H1 (cell line): Measurements from ENCODE around the gene LHFPL3. TPM values are rescaled to one million over a fixed set of nuclear protein-coding genes. Genes with fewer than 3 reads are reported as not detected.

ENCODE experiments used
- CTCF ChIA-PET: fragments of 300-600 bp; sonication (Branson Sonifier 250); formaldehyde crosslinking; loops from one replicate; lab custom pipeline; 2021; ENCODE audit not compliant: partially characterized antibody; lab: Charles Lee
- POLR2A ChIA-PET: fragments of 300-600 bp; sonication (Branson Sonifier 250); formaldehyde crosslinking; loops from one replicate; lab custom pipeline; 2021; ENCODE audit warnings: inconsistent platforms; ENCODE audit not compliant: partially characterized antibody; lab: Charles Lee
- DNase-seq, 2 experiments: peaks; one replicate each; pipeline versions ENCODE4 v3.0.0 to v3.0.0-alpha.2; 2010 to 2022; ENCODE audit warnings: low spot score in 2 of 2, low read depth in 1 of 2, mixed read lengths in 1 of 2
- FAIRE-seq: peaks from 2 replicates; lab custom pipeline; 2011; peaks lifted over from hg19 to GRCh38; lab: Jason Lieb, UNC
- H2AFZ ChIP-seq: 2 replicates; pipeline ENCODE4 v1.8.1; 2012; ENCODE audit warnings: low read length, inconsistent platforms
- H2AK5ac ChIP-seq: 2 replicates; pipeline ENCODE4 v1.6.1; 2013; ENCODE audit warnings: low read depth, low read length
- H2BK120ac ChIP-seq: replicated peaks from 2 replicates; pipeline ENCODE3; 2013; ENCODE audit warnings: low read depth, low read length, inconsistent platforms
- H2BK12ac ChIP-seq: 2 replicates; pipeline ENCODE4 v1.6.1; 2013; ENCODE audit warnings: low read depth, low read length
- H2BK15ac ChIP-seq: 2 replicates; pipeline ENCODE4 v1.6.1; 2013; ENCODE audit warnings: low read length
- H2BK20ac ChIP-seq: 2 replicates; pipeline ENCODE4 v1.6.1; 2013; ENCODE audit warnings: low read length
- H2BK5ac ChIP-seq: 2 replicates; pipeline ENCODE4 v1.6.1; 2013; ENCODE audit warnings: low read depth, low read length
- H3K14ac ChIP-seq: 2 replicates; pipeline ENCODE4 v1.6.1; 2013; ENCODE audit warnings: inconsistent platforms; ENCODE audit not compliant: insufficient read length
- H3K18ac ChIP-seq: 2 replicates; pipeline ENCODE4 v1.6.1; 2013; ENCODE audit warnings: low read length; ENCODE audit errors: extremely low read depth
- H3K23ac ChIP-seq: 2 replicates; pipeline ENCODE4 v1.6.1; 2013; ENCODE audit warnings: inconsistent platforms; ENCODE audit not compliant: insufficient read length
- H3K23me2 ChIP-seq: 2 replicates; pipeline ENCODE4 v1.6.1; 2013; ENCODE audit warnings: low read depth, low read length
- H3K27ac ChIP-seq: 2 replicates; pipeline ENCODE4 v1.6.1; 2011; ENCODE audit warnings: low read depth, low read length, inconsistent platforms
- H3K27me3 ChIP-seq, 4 experiments: replicated peaks in 1 of 4; 1 replicate in 1 of 4; 2 replicates in 3 of 4; pipeline versions ENCODE4 v1.6.1 to v1.8.1; 2011 to 2013; ENCODE audit warnings: low read length in 3 of 4, mild to moderate bottlenecking in 3 of 4, inconsistent platforms in 2 of 4, mixed read lengths in 2 of 4, moderate library complexity in 1 of 4; ENCODE audit not compliant: control insufficient read depth in 3 of 4, insufficient read depth in 3 of 4; ENCODE audit errors: extremely low read depth in 1 of 4
- H3K36me3 ChIP-seq, 4 experiments: 2 replicates each; pipeline versions ENCODE4 v1.6.1 to v1.8.1; 2011 to 2013; ENCODE audit warnings: mild to moderate bottlenecking in 4 of 4, low read length in 3 of 4, moderate library complexity in 2 of 4, control low read depth in 1 of 4, inconsistent platforms in 1 of 4; ENCODE audit not compliant: insufficient read depth in 4 of 4, control insufficient read depth in 2 of 4
- H3K4ac ChIP-seq: replicated peaks from 2 replicates; pipeline ENCODE3; 2013; ENCODE audit warnings: low read length, low read depth, mixed read lengths, inconsistent platforms; ENCODE audit not compliant: insufficient read length
- H3K4me1 ChIP-seq, 4 experiments: replicated peaks in 1 of 4; 1 replicate in 1 of 4; 2 replicates in 3 of 4; pipeline versions ENCODE4 v1.6.1 to v1.8.1; 2011 to 2013; ENCODE audit warnings: low read length in 3 of 4, inconsistent platforms in 2 of 4, mixed read lengths in 1 of 4; ENCODE audit not compliant: insufficient read depth in 4 of 4, control insufficient read depth in 3 of 4
- H3K4me2 ChIP-seq, 2 experiments: 2 replicates each; pipeline versions ENCODE4 v1.6.1 to v1.8.1; 2011 to 2013; ENCODE audit warnings: low read depth in 2 of 2, low read length in 2 of 2, control low read depth in 1 of 2, inconsistent platforms in 1 of 2, mild to moderate bottlenecking in 1 of 2; ENCODE audit not compliant: insufficient read depth in 1 of 2
- H3K4me3 ChIP-seq, 4 experiments: fragments of 200-600, 300-600 bp in 1 of 4; sonication (generic), shearing (Covaris generic), sonication (Bioruptor Twin) in 1 of 4; 2 replicates each; pipeline versions ENCODE4 v1.5.1 to v1.8.1; 2011 to 2016; ENCODE audit warnings: low read length in 4 of 4, low read depth in 3 of 4, control low read depth in 2 of 4, inconsistent platforms in 2 of 4, mild to moderate bottlenecking in 2 of 4, mixed read lengths in 1 of 4, moderate library complexity in 1 of 4; ENCODE audit not compliant: insufficient read depth in 2 of 4; ENCODE audit errors: extremely low read depth in 1 of 4
- H3K56ac ChIP-seq: replicated peaks from 2 replicates; pipeline ENCODE3; 2013; ENCODE audit warnings: low read depth, mild to moderate bottlenecking, mixed read lengths, low read length, inconsistent platforms; ENCODE audit not compliant: insufficient read length
- H3K79me1 ChIP-seq: 2 replicates; pipeline ENCODE4 v1.6.1; 2013; ENCODE audit warnings: low read depth, low read length, control low read depth
- H3K79me2 ChIP-seq, 2 experiments: 2 replicates each; pipeline versions ENCODE4 v1.6.1 to v1.8.1; 2012 to 2013; ENCODE audit warnings: low read length in 2 of 2, mild to moderate bottlenecking in 2 of 2, inconsistent platforms in 1 of 2; ENCODE audit not compliant: insufficient read depth in 2 of 2, control insufficient read depth in 1 of 2
- H3K9ac ChIP-seq, 4 experiments: replicated peaks in 1 of 4; 1 replicate in 1 of 4; 2 replicates in 3 of 4; pipeline versions ENCODE4 v1.6.1 to v1.8.1; 2011 to 2013; ENCODE audit warnings: low read depth in 3 of 4, low read length in 3 of 4, control low read depth in 2 of 4, mild to moderate bottlenecking in 2 of 4, moderate library complexity in 2 of 4, inconsistent platforms in 1 of 4; ENCODE audit errors: extremely low read depth in 1 of 4
- H3K9me3 ChIP-seq, 2 experiments: 2 replicates each; pipeline versions ENCODE4 v1.6.1 to v1.8.1; 2012 to 2013; ENCODE audit warnings: mild to moderate bottlenecking in 2 of 2, moderate library complexity in 2 of 2, control low read depth in 1 of 2, inconsistent platforms in 1 of 2, low read depth in 1 of 2, low read length in 1 of 2, mixed read lengths in 1 of 2; ENCODE audit not compliant: insufficient read depth in 2 of 2
- H4K20me1 ChIP-seq, 2 experiments: replicated peaks in 1 of 2; 2 replicates each; pipeline versions ENCODE3 to v1.8.1; 2011 to 2013; ENCODE audit warnings: inconsistent platforms in 2 of 2, low read length in 2 of 2, mild to moderate bottlenecking in 1 of 2; ENCODE audit not compliant: insufficient read depth in 2 of 2, control insufficient read depth in 1 of 2
- H4K5ac ChIP-seq: 2 replicates; pipeline ENCODE4 v1.6.1; 2013; ENCODE audit warnings: low read length, low read depth, mixed read lengths, inconsistent platforms; ENCODE audit not compliant: insufficient read length
- H4K8ac ChIP-seq: 2 replicates; pipeline ENCODE4 v1.8.0; 2013; ENCODE audit warnings: mild to moderate bottlenecking, moderate library complexity, low read length, inconsistent platforms; ENCODE audit not compliant: insufficient read depth; ENCODE audit errors: extremely low read depth
- H4K91ac ChIP-seq: replicated peaks from 2 replicates; pipeline ENCODE3; 2013; ENCODE audit warnings: low read length, mixed read lengths, inconsistent platforms; ENCODE audit not compliant: insufficient read length
- RNF2 ChIP-seq: fragments of 200-900, 300-1000 bp; sonication (generic); IDR thresholded peaks from 2 replicates; pipeline ENCODE4 v1.7.1; 2016; ENCODE audit warnings: borderline replicate concordance, low read depth, mild to moderate bottlenecking, antibody characterized with exemption, low read length; ENCODE audit not compliant: poor library complexity, severe bottlenecking; ENCODE audit errors: missing control alignments
- WGBS, 2 experiments: shearing (Covaris generic) in 1 of 2; methylation state at CpG; one replicate each; pipeline versions ENCODE4 v1.1.6 to v1.1.7; 2013 to 2015; ENCODE audit warnings: low lambda C conversion rate in 2 of 2, mixed read lengths in 2 of 2, inconsistent platforms in 1 of 2, low coverage in 1 of 2, missing lambda C conversion rate in 1 of 2; ENCODE audit not compliant: insufficient replicate concordance in 2 of 2, insufficient coverage in 1 of 2, insufficient read length in 1 of 2; ENCODE audit errors: extremely low coverage in 1 of 2, missing lambda C conversion rate in 1 of 2; 5-methylcytosine and 5-hydroxymethylcytosine counted together
- polyA plus RNA-seq, 7 experiments: library from polyadenylated mRNA; depleted of rRNA in 3 of 7; stranded (reverse) in 5 of 7; unstranded in 2 of 7; fragments of >200 nt in 5 of 7; fragments of 200-250 nt in 2 of 7; gene quantifications; 1 replicate in 5 of 7; 2 replicates in 1 of 7; 4 replicates in 1 of 7; pipeline versions ENCODE4 v1.2.1 to v1.2.3, GENCODE V29; 2011 to 2013; ENCODE audit warnings: missing spikeins in 2 of 7, mixed read lengths in 2 of 7
- total RNA-seq: library from RNA; stranded (reverse); fragmentation: NEBNext Ultra II Directional; extraction: Animal tissue kit (Norgen Biotek cat#: 25700); gene quantifications from 2 replicates; pipeline ENCODE4 v1.2.1, GENCODE V29; 2021

The LHFPL3 gene
- total and polyA plus RNA-seq, 2 of the 8 experiments (the other 6 are each of a cell fraction or from before 2014, with no cell fraction given), result 0.24 to 0.50 TPM

DNA sequence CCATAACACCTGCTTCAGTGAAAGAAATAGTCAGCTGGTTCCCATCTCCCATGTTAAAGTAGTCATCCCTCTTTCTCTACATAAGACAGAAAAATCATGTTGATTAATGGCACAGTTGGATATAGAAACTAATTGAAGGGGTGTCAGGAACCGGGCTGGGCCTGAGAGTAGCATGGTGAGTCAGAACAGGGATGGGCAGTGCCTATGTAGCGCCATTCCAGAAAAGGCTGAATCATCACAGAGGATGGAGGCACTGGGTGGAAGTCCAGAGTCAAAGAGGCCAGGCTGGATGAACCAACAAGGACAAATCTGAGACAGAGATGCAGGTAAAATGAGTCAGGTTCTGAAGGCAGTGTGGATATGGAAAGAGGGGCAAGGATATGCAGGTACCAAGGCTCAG lies 201.2 kb downstream of the LHFPL3 start:
- no peak overlapping the region for H3K18ac ChIP-seq
- CTCF ChIA-PET, result no interaction called here
- H3K4me3 ChIP-seq, result no peak overlapping the region
- H3K9ac ChIP-seq, result no peak overlapping the region
- H3K27me3 ChIP-seq, result no peaks in the 10 kb centered on the region; a peak in 1 of 7 replicates
- H3K79me1 ChIP-seq, result no peaks in the 10 kb centered on the region
- no peak overlapping the region for H3K27ac ChIP-seq
- H2BK120ac ChIP-seq, result no peak overlapping the region
- POLR2A ChIA-PET, result no interaction called here
- no peak overlapping the region for H3K4me2 ChIP-seq
- FAIRE-seq (no peak), DNase-seq (no peak)
- H4K5ac ChIP-seq, result no peak overlapping the region
- no peak for TF ChIP-seq RNF2
- no peak overlapping the region for H4K91ac ChIP-seq
- H4K20me1 ChIP-seq, result no peaks in the 10 kb centered on the region
- H3K23ac ChIP-seq, result no peak overlapping the region
- no peak overlapping the region for H2AK5ac ChIP-seq
- no peak overlapping the region for H2BK20ac ChIP-seq
- H3K4me1 ChIP-seq, result no peaks in the 10 kb centered on the region
- H3K4ac ChIP-seq, result no peak overlapping the region
- no peaks in the 10 kb centered on the region for H3K79me2 ChIP-seq
- 57% methylated on average over 2 of the region's 2 CpGs; no CpG with 5 or more reads in 1 of the 2 experiments for WGBS, 2 experiments
- H3K36me3 ChIP-seq, result no peaks in the 10 kb centered on the region
- no peaks in the 10 kb centered on the region for H3K23me2 ChIP-seq
- H2BK12ac ChIP-seq, result no peak overlapping the region
- H2BK5ac ChIP-seq, result no peak overlapping the region
- no peak overlapping the region for H4K8ac ChIP-seq
- H3K9me3 ChIP-seq, result peaks cover 38 to 68% of the 10 kb centered on the region in 2 experiments
- H3K56ac ChIP-seq, result no peak overlapping the region
- no peak overlapping the region for H2AFZ ChIP-seq
- H2BK15ac ChIP-seq, result no peak overlapping the region
- no peak overlapping the region for H3K14ac ChIP-seq
